GM19438 (cell line): Measurements from ENCODE around the gene NAB2.

Experiments used
- ATAC-seq: cut with Tn5 transposase; IDR thresholded peaks from one replicate; pipeline ENCODE4 v1.9.1; 2021; ENCODE audit warnings: low read depth; ENCODE audit not compliant: unreplicated experiment

NAB2 gene

DNA sequence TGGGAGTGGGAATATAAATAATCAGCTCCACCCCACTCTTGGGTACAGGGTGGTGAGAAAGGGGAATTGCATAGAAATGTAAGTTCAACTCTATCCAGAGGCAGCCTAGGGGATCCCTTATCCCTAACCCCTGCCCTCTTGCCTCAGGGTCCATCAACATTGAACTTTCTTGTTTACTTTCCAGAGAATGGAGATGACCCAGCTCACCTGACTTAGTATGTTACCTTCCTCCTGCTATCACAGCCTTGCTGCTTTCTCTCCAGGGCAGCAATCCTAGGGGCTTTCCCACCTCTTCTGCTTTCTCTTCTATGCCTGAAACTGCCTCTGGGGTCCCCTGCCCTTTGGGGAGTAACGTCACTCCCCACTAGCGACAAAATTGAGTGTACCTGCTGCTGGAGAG lies 42.0 kb downstream of the NAB2 start:
- ATAC-seq: no peak

DNA sequence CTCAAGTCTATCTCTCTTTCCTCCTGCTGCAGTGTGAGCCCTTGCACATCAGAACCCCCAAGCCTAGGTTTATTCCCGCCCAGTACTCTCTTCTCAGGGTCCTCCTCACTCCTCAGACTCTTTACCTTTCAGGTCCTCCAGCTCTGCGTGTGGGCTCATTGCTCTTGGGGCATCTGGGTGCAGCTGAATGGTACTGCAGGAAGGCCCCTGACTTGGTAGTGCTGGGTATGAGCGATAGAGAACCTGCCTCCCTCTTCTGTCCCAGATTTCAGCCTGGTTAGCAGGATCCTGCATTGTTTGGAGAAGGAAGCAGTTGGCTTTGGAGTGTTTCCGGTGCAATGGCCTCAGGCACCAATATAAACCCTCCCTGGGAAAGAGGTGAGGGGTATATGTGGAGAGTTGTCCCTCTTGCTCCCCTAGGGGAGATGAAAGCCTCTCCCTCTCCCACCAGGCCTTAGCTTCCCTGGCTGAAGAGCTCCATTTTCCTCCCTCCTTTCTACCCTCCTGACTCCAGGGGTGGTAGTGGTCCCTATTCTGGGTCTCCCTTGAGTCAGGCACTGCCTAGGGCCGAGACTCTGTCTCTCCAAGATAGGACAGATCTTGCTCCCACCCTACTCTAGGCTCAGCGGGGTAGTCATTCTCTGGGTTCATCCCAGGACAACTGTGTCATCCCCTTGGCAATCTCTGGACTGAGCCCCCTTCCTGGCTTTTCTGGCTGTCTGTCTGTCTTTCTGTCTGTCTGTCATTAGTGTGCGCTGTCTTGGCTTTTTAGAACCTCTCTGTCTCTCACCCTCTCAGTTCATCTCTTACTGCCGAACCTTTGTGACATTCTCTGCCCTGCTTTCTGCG lies 43.2 kb downstream of the NAB2 start:
- ATAC-seq: no peak

DNA sequence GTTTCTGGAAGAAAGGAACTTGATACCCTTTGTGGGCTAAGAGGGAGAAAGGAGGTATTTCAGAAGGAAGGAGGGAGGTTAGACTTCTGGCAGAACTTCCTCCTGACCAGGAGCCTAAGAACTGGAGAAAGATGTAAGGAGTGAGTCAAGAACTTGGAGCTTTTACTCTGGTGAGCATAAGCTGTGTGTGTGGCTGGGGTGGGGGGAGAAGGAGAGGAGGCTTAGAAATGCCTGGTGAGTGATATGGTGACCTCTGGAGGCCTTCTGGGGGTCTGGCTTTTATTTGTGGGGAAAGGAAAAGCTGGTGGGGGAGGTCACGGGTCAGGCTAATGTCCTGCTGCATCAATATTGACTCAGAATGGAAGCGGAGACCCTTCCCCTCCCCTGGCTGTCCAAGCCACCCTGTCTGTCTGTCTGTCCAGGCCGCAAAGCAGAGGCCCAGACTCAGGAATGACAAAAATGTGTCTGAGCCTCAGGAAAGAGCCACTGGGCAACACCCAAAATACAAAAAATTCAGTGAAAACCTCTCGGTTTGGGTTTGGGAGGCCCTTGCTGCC lies 44.2 kb downstream of the NAB2 start:
- ATAC-seq: no peak

DNA sequence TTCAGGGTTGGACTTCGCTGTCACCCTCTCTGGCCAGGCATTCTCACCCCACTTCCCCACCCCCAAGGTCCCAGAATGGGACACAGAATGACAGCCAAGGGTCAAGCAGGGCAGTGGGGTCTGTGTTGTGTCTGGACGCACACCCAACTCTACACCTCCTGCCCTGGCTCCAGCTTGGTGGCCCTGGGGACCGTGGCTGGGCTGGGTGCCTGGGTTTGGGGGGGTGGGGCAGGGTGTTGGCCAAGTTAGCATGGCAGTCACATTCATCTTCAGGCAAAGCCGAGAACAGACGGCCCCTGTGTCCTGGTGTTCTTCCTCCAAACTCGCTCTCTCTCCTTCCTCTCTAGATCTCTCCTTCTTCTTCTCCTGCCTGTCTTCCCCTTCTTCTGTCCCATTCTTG lies 45.0 kb downstream of the NAB2 start:
- ATAC-seq: no peak

DNA sequence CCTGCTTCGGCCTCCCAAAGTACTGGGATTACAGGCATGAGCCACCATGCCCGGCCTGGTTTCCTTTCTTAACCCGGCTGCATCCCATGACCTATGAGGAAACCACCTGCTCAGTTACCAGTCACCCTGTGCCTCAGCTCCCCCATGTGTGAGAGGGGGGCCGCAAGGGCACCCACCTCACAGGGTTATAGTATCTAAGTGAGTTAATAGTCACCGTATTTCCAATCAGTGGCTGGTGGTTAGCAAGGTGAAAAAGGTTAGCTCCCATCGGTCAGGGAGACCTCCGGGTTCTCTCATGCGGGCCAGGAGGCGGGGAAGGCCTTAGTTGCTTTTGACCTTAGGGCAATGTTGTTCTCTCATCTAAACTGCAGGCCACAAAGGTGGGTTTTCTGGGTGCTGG lies 46.0 kb downstream of the NAB2 start:
- ATAC-seq: no peak

DNA sequence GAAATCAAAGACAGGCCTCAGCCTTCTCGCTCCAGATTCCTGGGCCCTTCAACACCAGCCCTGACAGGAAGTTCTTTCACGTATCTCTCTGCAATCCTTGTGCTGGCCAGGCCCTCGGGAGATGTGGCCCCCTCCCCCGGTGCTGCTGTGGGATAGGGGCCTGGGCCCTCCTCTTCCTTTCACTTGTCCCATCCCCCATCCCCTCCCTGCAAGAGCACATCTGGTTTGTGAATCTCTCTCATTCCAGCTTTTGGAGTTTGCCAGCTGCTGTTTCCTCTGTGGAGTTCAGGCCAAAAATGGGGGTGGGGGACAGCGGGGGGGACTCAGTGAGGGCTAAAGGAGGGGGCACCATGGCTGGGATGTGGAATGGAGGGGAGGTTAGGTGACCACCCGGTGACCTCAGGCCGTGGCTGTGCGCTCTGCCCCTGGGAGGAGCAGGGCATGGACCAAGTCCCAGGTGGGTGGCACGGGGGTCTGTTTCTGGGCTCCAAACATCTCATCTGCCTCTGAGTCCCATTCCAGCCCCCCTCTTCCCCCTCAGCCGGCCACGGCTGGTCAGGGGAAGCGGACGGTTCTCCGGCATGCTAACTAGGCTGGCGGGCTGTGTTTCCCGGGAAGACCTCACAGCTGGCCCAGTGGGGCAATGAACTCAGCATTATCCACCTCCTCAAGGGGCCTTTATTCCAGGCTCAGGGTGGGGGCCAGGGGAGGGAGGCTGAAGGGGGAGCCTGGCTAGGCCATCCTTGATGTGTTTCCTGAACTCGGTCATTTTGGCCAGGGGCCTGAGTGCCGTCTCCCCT lies 46.8 kb downstream of the NAB2 start:
- no peak for ATAC-seq

DNA sequence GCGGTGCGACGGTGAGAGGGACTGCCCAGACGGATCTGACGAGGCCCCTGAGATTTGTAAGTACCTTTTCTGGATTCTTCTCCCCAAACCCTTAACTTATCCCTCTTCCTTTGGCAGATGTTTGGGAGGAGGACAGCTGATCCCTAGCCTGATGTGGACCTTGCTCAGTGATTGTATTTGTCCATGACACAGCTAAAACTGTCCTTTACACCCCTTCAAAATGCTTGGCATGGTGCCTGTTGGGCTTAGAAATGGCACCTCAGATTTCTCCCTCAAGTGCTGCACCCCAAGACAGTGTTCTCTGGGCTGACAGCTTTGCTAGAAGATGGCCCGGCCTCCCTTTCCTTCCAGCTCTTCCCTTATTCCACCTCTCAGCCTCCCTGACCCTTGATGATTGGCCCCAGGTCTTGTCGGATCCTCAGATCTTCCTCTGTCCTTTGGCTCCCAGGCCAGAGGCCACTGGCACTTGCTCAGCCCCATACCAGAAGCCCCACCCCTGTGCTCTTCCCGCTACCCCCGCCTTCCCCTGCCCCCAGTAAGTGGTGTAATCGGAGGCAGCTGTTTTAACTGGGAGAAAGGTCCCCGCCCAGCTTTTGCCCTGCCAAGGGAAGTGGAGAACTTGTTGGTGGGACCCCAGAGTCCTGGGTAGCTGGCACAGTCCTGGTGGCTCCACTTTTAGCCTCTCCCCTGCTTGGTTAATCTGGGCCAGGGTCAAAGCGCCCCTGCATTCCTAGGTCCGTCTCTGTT lies 49.8 kb downstream of the NAB2 start:
- no peak for ATAC-seq

DNA sequence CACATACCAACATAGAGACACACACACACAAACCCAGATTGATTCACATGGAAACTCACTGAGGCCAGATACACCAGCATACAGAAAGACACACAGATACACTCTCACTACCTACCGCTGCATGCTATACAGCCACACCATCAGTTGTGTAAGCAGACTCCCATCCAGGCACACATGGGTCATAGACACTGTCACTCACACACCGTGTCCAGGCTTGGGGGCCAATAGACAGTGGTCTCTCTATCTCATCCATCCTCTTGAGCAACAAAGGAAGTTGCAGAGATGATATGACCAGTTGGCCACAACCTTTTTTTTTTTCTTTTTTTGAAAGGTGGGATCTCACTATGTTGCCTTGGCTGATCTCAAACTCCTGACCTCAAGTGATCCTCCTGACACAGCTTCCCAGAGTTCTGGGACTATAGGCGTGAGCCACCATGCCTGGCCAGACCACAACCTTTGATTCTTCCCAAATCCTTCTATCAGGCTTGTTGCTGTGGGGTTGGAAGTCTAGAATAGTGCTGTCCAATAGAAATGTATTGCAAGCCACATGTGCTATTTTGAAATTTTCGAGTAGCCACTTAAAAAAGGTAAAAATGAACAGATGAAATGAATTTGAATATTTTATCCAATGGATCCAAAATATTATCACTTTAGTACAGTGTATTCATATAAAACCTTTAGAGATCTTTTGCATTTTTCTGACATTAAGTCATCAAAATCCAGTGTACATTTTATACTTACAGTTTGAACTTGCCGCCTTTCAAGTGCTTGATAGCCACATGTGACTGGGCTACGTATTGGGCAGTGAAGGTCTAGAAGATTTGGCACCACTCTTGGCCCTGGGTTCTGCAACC lies 51.1 kb downstream of the NAB2 start:
- no peak for ATAC-seq

DNA sequence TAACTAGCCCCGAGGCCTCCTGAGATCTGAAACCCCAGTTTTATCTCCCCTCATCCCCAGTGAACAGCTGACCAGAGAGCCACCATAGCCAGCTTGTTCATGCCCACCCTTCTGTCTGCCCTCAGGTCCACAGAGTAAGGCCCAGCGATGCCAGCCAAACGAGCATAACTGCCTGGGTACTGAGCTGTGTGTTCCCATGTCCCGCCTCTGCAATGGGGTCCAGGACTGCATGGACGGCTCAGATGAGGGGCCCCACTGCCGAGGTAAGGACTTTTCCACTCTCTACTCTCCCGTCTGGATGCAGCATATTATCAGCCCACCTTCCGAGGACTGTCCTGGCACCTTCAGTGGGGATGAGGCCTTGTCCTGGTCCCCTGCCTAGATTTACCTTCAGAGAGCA lies 52.3 kb downstream of the NAB2 start:
- no peak for ATAC-seq

DNA sequence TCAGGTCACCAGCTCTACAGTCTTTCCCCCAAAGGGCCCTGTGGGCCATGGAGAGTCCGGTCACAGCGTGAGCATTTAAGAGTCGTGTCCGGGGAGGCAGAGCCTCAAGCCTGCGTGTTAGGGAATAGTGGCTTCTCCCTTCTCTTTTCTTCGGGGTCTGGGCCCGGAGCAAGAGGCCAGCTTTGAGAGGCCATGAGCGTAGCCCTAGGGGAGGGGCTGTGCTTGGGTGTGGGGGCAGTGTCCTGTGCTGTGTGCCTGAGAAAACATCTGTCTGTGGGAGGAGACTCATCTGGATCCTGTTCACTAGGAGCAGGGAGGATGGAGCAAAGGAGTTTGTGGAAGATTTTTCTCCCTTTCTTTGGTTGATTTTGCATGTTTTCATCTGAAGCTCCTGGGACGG lies 53.2 kb downstream of the NAB2 start:
- no peak for ATAC-seq

DNA sequence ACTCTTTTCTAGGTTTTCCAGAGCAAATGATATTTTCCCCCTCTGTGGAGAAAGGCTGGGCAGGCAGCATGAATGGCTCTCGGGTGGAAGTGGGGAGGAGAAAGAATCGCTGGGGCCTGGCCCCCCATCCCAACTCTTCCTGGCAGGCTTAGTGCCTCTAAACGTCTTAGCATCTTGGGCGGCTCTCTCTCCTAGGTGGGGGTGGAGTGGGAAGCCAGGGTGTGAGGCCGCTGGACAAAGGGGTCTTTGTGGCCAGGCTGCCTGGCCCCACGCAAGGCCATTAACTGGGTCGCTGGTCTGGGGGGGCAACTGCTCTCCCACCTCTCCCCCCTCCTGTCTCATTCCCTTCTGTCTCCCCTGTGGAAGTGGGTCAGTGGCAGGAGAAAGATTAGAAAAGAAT lies 53.8 kb downstream of the NAB2 start:
- no peak for ATAC-seq

DNA sequence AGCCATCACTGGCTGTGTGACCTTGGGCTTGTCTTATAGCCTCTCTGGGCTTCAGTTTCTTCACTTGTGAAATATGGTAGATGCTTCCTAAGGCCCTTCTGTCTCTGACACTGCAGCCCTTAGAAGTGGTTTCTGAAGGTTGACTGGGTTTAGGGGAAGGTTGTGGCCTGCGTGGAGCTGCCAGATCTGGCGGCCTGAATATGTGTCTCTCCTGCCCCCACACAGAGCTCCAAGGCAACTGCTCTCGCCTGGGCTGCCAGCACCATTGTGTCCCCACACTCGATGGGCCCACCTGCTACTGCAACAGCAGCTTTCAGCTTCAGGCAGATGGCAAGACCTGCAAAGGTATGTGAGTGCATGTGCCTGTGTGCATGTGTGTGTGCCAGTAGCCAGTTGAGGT lies 54.5 kb downstream of the NAB2 start:
- ATAC-seq: no peak
